Stimulated activated CD4-positive, alpha-beta T cell treated with anti-CD3 and anti-CD28 coated beads, Interleukin-4, amount 100 ng/mL, for 4 hours (primary cell): Measurements from ENCODE around the gene HOXC11.

ENCODE experiments used
- DNase-seq, 2 experiments: peaks; one replicate each; pipeline ENCODE4 v3.0.0-alpha.2; 2020

HOXC11 gene

GRCh38 chr12:53972722-53973235 is at the start of gene HOXC11:
Gene HOXC11, plus strand, starts transcription at chr12:53973126. Its CDS starts 116 bp downstream, at chr12:53973242.
- no peak for DNase-seq

- DNase-seq: no peak
These were observed 48.2 kb upstream of the HOXC11 start for GRCh38 chr12:53924521-53925405.

GRCh38 chr12:53927220-53928029 is 45.5 kb upstream of the HOXC11 start:
- DNase-seq: no peak

DNA sequence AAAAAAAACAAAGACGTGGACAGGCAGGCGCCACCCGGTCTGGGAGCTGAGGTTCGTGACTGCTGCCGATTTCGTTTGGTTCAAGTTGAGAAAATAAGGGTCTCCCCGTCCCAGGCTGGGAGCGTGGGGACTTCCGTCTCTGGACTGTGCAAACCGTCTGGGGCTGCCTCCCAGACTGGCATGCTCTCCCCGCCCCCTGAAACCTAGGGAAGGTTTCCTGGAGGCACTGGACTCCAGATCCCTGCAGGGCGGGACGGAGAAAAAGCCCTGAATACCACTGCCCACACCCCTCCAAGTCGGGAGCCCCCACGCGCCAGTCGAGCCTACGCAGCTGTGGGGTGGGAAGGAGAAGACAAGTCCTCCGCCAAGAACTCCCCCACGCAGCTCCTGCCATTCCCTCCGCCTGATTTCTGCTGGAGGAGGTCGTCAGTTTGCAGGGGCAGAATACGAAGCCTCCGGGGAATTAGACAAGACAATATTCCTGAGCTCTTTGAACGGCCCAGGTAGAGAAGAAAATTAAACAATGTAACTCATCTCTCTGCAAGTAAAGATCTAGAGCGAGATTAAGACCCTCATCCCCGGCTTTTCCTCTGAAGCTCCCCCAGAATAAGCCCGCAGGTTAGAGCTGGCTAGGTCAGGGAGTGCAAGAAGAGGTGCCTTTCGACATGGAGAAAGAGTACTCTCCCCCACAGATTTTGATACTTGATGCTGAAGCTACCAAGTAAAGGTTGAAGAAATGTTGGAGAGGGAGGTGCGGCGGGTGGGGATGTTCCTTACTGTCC is 44.7 kb upstream of the HOXC11 start:
- no peak for DNase-seq

DNA sequence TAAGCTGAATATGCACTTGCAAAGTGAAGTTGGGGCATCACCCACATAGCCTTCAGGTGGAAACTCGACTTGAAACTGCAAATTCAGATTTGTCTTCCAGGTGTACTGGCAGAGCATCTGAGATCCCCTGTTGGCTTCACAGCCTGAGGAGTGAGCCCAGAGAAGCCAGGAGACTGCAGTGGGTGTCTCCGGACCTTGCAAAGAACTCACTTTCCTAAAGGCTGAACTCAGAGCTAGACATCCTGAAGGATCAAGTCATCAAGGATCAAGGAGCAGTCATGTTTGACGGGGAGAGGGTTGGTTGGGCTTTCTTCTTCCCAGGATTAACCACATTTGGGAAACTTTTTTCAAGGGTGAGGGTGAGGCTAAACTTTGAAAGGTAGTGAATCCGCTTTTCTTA is 43.4 kb upstream of the HOXC11 start:
- DNase-seq: no peak

GRCh38 chr12:53930591-53931255 is 42.2 kb upstream of the HOXC11 start:
- no peak for DNase-seq

GRCh38 chr12:53931844-53932581 is 40.9 kb upstream of the HOXC11 start:
- DNase-seq: no peak

GRCh38 chr12:53932915-53933314 is 40.0 kb upstream of the HOXC11 start:
- DNase-seq: no peak

GRCh38 chr12:53935383-53936341 is 37.3 kb upstream of the HOXC11 start:
- no peak for DNase-seq

- DNase-seq: no peak
These were observed 35.8 kb upstream of the HOXC11 start for GRCh38 chr12:53937099-53937498.

GRCh38 chr12:53937596-53938325 is 35.2 kb upstream of the HOXC11 start:
- DNase-seq: no peak

DNA sequence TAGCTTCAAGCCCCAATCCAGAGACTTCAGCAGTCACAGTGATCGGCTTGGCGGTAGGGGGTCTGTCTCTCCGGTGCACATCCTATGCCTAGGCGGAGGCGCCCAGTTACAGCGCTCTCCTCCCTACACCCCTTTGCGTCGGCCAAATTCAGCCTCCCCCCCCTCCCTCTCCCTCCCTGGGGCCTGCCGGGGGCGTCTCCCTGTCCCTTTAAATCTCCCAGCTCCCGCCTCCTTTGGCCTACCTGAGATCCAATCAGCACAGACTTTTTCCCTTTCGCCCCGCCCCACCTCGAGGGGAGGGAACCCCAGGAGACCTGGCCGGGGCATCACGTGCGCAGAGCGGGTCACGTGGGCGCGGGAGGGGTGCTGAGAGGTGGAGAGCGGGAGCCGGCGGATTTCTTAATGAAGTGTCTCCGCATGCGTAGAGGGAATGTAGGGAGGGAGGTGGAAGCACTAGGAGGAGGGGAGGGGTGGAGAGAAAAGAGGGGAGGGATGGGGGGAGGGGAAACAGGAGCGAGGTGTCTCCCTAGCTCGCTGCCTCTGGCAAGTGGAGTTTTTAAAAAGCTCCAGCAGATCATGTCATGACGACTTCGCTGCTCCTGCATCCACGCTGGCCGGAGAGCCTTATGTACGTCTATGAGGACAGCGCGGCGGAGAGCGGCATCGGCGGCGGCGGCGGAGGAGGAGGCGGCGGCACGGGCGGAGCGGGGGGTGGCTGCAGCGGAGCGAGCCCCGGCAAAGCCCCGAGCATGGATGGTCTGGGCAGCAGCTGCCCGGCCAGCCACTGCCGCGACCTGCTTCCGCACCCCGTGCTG is 34.4 kb upstream of the HOXC11 start, which contains the start of gene HOXC13:
Gene HOXC13 (plus strand): TSS at position 506 of the 815 bp plus-strand sequence. CDS start 76 bp downstream, at position 582.
- DNase-seq: peak; percentile 39 to 42

DNA sequence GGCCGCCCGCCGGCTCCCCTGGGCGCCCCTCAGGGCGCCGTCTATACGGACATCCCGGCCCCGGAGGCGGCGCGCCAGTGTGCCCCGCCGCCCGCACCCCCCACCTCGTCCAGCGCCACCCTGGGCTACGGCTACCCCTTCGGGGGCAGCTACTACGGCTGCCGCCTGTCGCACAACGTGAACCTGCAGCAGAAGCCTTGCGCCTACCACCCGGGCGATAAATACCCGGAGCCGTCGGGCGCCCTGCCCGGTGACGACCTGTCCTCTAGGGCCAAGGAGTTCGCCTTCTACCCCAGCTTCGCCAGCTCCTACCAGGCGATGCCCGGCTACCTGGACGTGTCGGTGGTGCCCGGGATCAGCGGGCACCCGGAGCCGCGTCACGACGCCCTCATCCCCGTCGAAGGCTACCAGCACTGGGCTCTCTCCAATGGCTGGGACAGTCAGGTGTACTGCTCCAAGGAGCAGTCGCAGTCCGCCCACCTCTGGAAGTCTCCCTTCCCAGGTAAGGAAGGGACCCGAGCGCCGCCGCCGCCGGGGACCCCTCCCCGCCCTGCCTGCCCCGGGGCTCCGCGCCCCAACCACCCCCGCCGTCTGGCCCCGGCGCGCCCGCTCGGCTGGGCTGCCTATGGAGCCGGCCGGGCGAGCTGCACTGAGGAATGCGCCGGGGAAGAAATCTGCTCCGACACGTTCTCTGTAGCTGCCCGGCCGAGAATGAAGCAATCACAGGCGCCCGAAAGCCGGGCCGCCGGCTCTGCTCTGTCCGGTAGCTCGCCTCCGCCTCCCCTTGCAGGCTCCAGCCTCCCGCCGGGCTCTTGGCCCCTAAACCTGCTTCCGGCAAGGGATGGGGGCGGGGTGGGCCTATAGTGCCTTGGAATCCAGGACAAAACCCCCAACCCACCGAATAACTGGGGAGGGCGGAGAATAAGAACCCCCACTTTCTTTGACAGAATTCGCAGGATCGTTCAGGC is 33.5 kb upstream of the HOXC11 start:
- no peak for DNase-seq

- no peak for DNase-seq
These were observed 32.4 kb upstream of the HOXC11 start for GRCh38 chr12:53940443-53941014.

- no peak for DNase-seq
These were observed 31.7 kb upstream of the HOXC11 start for GRCh38 chr12:53941187-53941586.

- DNase-seq: no peak
These were observed 31.2 kb upstream of the HOXC11 start for GRCh38 chr12:53941750-53942149.

DNA sequence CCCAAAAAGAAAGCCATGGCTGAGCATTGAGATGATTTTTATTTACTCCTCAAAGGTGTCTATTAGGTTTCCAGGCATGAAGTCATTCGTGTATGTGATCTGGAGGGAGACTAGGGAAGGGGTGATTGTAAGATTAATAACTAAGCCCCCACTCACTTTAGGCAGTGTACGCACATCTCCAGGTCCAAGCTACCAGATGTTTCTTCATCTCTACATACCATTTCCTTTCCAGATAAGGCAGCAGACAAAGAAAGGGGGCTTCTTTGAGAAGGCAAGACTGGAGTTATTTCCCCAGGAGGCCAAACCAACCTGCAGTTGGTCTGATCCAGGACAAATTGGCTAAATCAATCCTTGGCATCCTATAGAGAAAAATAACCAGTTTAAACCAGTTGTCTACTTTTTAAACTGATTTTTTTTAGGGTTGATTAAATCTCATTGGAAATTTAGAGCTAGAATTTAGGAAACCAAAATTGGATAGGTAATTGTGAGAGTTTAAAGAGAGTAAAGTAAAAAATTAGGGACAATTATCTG is 30.4 kb upstream of the HOXC11 start:
- DNase-seq: no peak
